A549 (cell line): ENCODE results near the gene LAMTOR3.

Experiments
- EHMT2 ChIP-seq: fragments of 200-600 bp; sonication (generic); IDR thresholded peaks from 2 replicates; pipeline ENCODE4 v1.6.1; 2016; ENCODE audit warnings: antibody characterized with exemption, low read depth, mild to moderate bottlenecking, moderate library complexity
- EP300 ChIP-seq, 2 experiments: fragments of >200 bp; sonication (Bioruptor Twin); formaldehyde crosslinking; IDR thresholded peaks; 2 replicates in 1 of 2; 3 replicates in 1 of 2; pipeline ENCODE4 v1.6.1; 2016 to 2017
- ESRRA ChIP-seq: fragments of 150-350 bp; IDR thresholded peaks from 2 replicates; pipeline ENCODE4 v1.6.1; 2014; ENCODE audit warnings: mild to moderate bottlenecking, low read length, borderline replicate concordance
- HDAC2 ChIP-seq: fragments of 200-600 bp; sonication (generic); IDR thresholded peaks from 2 replicates; pipeline ENCODE4 v1.6.1; 2016
- JUN ChIP-seq, 2 experiments: fragments of >200 bp; sonication (Bioruptor Twin); formaldehyde crosslinking; IDR thresholded peaks; 2 replicates in 1 of 2; 3 replicates in 1 of 2; pipeline ENCODE4 v1.6.1; 2016 to 2017
- POLR2A ChIP-seq: IDR thresholded peaks from 2 replicates; pipeline ENCODE4 v1.6.1; 2012; ENCODE audit warnings: mild to moderate bottlenecking, low read length
- POLR2AphosphoS2 ChIP-seq: conservative IDR thresholded peaks from 2 replicates; pipeline ENCODE4 v1.6.1; 2012; ENCODE audit warnings: low read length, improper control_type of control experiment, inconsistent platforms
- RCOR1 ChIP-seq: fragments of 150-350 bp; IDR thresholded peaks from 2 replicates; pipeline ENCODE4 v1.6.1; 2014; ENCODE audit warnings: antibody characterized with exemption, low read length, low read depth
- SMC3 ChIP-seq: fragments of >200 bp; sonication (Bioruptor Twin); formaldehyde crosslinking; IDR thresholded peaks from 3 replicates; pipeline ENCODE4 v1.6.1; 2018; ENCODE audit warnings: inconsistent platforms
- USF2 ChIP-seq: fragments of 450-650 bp; IDR thresholded peaks from 2 replicates; pipeline ENCODE4 v1.6.1; 2014; ENCODE audit warnings: antibody characterized with exemption
- ZSCAN20 ChIP-seq: fragments of 250-450 bp; sonication (Bioruptor Pico); IDR thresholded peaks from 2 replicates; pipeline ENCODE4 v1.8.0; 2022; ENCODE audit warnings: mild to moderate bottlenecking, moderate library complexity
- TF ChIP-seq, protein P1 (sequence below): fragments of >200 bp; sonication (Bioruptor Twin); formaldehyde crosslinking; IDR thresholded peaks from 3 replicates; pipeline ENCODE4 v1.5.1; 2016
- TF ChIP-seq, protein P2 (sequence below): IDR thresholded peaks from 2 replicates; pipeline ENCODE4 v1.6.1; 2012

DNA sequence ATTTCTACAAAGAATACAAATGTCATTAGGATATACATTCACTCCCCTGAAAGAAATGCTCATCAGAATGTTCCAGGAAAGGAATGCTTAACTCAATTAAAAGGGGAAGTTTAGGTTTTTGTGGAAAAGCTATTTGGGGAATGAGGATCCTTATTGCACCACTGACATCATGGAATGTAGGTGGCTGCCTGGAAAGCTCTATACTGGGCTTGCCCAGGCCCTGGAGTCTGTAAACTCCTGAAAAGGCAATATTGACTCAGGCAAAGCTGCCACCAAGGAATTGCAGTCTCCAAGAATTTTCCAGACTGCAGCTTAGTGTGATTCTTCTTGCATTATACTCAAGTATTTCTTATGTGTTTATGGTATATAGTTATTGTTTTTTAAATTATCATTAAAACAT lies 61.9 kb downstream of the LAMTOR3 start:
- TF ChIP-seq RCOR1 (no peak), HDAC2 (no peak), EP300 (IDR thresholded peaks at IDR 0.05) (no peak), EHMT2 (no peak), ESRRA (no peak), POLR2A (no peak), SMC3 (no peak), POLR2AphosphoS2 (no peak), JUN (IDR thresholded peaks at IDR 0.05) (no peak), USF2 (no peak), ZSCAN20 (CRISPR knock-in tag) (no peak)
- TF ChIP-seq, protein P1, sequence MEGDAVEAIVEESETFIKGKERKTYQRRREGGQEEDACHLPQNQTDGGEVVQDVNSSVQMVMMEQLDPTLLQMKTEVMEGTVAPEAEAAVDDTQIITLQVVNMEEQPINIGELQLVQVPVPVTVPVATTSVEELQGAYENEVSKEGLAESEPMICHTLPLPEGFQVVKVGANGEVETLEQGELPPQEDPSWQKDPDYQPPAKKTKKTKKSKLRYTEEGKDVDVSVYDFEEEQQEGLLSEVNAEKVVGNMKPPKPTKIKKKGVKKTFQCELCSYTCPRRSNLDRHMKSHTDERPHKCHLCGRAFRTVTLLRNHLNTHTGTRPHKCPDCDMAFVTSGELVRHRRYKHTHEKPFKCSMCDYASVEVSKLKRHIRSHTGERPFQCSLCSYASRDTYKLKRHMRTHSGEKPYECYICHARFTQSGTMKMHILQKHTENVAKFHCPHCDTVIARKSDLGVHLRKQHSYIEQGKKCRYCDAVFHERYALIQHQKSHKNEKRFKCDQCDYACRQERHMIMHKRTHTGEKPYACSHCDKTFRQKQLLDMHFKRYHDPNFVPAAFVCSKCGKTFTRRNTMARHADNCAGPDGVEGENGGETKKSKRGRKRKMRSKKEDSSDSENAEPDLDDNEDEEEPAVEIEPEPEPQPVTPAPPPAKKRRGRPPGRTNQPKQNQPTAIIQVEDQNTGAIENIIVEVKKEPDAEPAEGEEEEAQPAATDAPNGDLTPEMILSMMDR = no peak
- TF ChIP-seq, protein P2, sequence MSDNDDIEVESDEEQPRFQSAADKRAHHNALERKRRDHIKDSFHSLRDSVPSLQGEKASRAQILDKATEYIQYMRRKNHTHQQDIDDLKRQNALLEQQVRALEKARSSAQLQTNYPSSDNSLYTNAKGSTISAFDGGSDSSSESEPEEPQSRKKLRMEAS = no peak
